Ascending aorta (tissue), 2 donors: ENCODE results near the gene NRXN3. TPM values are rescaled to one million over a fixed set of nuclear protein-coding genes. Genes with fewer than 3 reads are reported as not detected.
"Not testable (repeated sequence)": the region's sequence is repeated elsewhere in the genome, so short reads cannot be mapped to it uniquely, and the experiment has no call there.

Experiments
- DNase-seq, 2 donors: peaks; one replicate each; pipeline ENCODE4 v3.0.0-alpha.2; 2019; ENCODE audit warnings: low spot score in 2 of 2
- H3K27ac ChIP-seq, 2 donors: fragments of 200-600 bp; sonication (generic); one replicate each; pipeline ENCODE4 v1.5.1; 2016 to 2017; ENCODE audit warnings: mild to moderate bottlenecking in 1 of 2
- H3K27me3 ChIP-seq: fragments of 200-600 bp; sonication (generic); one replicate; pipeline ENCODE4 v1.5.1; 2017
- H3K36me3 ChIP-seq, 2 donors: fragments of 200-600 bp; sonication (generic); one replicate each; pipeline ENCODE4 v1.5.1; 2016
- H3K4me1 ChIP-seq, 2 donors: fragments of 200-600 bp; sonication (generic); one replicate each; pipeline ENCODE4 v1.5.1; 2016 to 2017; ENCODE audit warnings: mild to moderate bottlenecking in 1 of 2
- H3K4me3 ChIP-seq, 2 donors: fragments of 200-600 bp; sonication (generic); one replicate each; pipeline ENCODE4 v1.5.1; 2016 to 2017; ENCODE audit warnings: mild to moderate bottlenecking in 1 of 2
- H3K9me3 ChIP-seq, 2 donors: fragments of 200-600 bp; sonication (generic); one replicate each; pipeline ENCODE4 v1.5.1; 2016
- intact Hi-C: fragments of 100-400 bp; cut with DNase I; formaldehyde crosslinking; loops from one replicate; pipeline ENCODE4 v1.15.1; 2023
- total RNA-seq: library from RNA; depleted of rRNA; stranded (reverse); fragments of >200 nt; gene quantifications from one replicate; pipeline ENCODE4 v1.1.0, GENCODE V29; 2016
- TF ChIP-seq, protein P1 (sequence below), 3 experiments: fragments of 200-600 bp in 2 of 3; fragments of 450-650 bp in 1 of 3; sonication (generic) in 2 of 3; IDR thresholded peaks; one replicate each; pipeline ENCODE4 v1.5.1; 2016 to 2019; ENCODE audit warnings: antibody characterized with exemption in 3 of 3, mild to moderate bottlenecking in 1 of 3, moderate library complexity in 1 of 3

The NRXN3 gene
- total RNA-seq, 1 donor from 2014 or later, result 21.0 TPM

DNA sequence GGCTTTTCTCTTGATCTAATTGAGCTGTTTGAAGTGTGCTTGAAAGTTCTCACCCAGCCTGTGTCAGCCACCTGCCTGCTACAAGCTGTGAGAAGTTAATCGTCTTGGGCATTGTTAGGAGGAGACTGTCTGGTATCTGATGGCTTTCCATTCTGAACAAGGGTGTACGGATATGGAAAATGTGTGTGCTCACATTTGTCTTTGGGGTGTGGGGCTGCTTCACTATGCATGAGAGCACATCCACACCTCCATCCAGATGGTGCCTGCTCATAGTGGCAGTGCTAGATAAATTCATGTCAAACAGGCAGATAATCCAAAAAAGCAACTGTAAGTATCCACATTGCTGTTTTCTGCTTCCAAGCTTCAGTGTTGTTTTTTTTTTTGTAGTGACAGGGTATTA is 1578.9 kb downstream of the NRXN3 start:
- H3K36me3 ChIP-seq, result no peaks in the 10 kb centered on the region
- no peaks in the 10 kb centered on the region for H3K27me3 ChIP-seq
- H3K4me1 ChIP-seq, result no peaks in the 10 kb centered on the region
- TF ChIP-seq, protein P1, sequence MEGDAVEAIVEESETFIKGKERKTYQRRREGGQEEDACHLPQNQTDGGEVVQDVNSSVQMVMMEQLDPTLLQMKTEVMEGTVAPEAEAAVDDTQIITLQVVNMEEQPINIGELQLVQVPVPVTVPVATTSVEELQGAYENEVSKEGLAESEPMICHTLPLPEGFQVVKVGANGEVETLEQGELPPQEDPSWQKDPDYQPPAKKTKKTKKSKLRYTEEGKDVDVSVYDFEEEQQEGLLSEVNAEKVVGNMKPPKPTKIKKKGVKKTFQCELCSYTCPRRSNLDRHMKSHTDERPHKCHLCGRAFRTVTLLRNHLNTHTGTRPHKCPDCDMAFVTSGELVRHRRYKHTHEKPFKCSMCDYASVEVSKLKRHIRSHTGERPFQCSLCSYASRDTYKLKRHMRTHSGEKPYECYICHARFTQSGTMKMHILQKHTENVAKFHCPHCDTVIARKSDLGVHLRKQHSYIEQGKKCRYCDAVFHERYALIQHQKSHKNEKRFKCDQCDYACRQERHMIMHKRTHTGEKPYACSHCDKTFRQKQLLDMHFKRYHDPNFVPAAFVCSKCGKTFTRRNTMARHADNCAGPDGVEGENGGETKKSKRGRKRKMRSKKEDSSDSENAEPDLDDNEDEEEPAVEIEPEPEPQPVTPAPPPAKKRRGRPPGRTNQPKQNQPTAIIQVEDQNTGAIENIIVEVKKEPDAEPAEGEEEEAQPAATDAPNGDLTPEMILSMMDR (IDR thresholded peaks at IDR 0.05), result no peak
- intact Hi-C loops, result no loop called here
- no peak overlapping the region for H3K4me3 ChIP-seq
- DNase-seq, result no peak
- H3K9me3 ChIP-seq, result no peaks in the 10 kb centered on the region
- H3K27ac ChIP-seq, result no peak overlapping the region

DNA sequence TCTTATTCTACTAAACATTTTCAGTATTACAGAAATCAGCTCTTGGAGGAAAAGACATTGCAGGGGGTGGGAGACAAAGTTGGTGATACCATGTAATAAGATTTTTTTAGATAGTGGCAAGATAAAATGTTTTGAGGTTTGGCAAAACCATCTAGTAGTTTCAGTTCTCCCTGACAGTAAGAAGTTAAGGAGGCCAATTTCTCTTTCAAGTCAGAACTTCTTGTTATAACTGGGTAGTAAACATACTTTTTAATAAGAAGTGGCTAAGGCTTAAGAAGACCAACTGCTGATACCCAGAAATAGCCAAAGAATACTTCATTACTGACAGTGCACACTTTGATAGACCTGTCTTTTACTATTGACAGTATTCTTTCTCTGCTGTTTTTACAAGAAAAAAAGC is 1588.8 kb downstream of the NRXN3 start:
- H3K27ac ChIP-seq, result no peak overlapping the region
- no peaks in the 10 kb centered on the region for H3K4me1 ChIP-seq
- TF ChIP-seq, protein P1 (IDR thresholded peaks at IDR 0.05), result no peak
- no peaks in the 10 kb centered on the region for H3K27me3 ChIP-seq
- intact Hi-C loops, result no loop called here
- H3K4me3 ChIP-seq, result no peak overlapping the region
- H3K9me3 ChIP-seq, result no peaks in the 10 kb centered on the region
- DNase-seq, result no peak
- H3K36me3 ChIP-seq, result no peaks in the 10 kb centered on the region

DNA sequence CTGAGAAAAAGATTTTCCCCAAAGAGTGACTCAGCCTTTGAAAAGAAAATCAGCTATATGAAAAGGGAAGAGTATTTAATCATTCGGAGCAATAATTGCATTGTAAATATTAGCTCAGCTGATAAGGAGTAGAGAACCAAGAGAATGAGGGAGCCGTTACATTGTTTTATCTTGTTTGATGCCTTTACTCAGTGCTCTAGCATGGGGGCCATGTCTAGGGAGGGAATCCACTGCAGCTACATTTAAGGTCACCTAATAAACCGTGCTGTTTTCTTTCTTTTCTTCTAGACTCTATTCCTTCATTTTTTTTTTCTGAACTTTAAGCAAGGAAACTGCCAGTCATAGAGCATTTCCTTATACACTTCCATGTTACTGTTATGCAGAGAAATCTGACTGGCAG is 1594.2 kb downstream of the NRXN3 start:
- Histone ChIP-seq H3K4me1 (no peaks in the 10 kb centered on the region), H3K27me3 (no peaks in the 10 kb centered on the region), H3K9me3 (no peaks in the 10 kb centered on the region), H3K4me3 (no peak overlapping the region), H3K27ac (no peak overlapping the region), H3K36me3 (no peaks in the 10 kb centered on the region)
- DNase-seq, result no peak
- intact Hi-C loops, result no loop called here
- TF ChIP-seq, protein P1 (IDR thresholded peaks at IDR 0.05), result no peak

DNA sequence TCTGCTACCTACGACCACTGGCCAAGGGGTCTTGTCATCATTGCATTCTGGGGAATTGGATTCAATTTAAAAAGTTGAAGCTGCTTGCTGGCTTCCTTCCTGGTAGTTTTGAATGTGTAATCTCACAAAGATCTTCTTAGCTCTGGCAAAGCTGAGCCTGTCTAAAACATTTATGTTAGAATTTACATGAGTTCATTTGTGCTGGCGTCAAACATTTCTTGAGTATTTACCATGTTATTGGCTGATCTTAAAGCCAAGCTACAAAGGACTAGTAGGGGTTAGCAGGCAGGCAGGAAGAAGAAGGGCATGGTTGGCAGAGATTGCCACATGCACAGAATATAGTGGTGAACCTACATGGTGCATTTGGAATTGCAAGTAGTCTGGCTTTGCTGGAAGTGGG is 1596.3 kb downstream of the NRXN3 start:
- no peak overlapping the region for H3K4me3 ChIP-seq
- no peak overlapping the region for H3K27ac ChIP-seq
- intact Hi-C loops, result no loop called here
- no peaks in the 10 kb centered on the region for H3K9me3 ChIP-seq
- no peaks in the 10 kb centered on the region for H3K27me3 ChIP-seq
- TF ChIP-seq, protein P1 (IDR thresholded peaks at IDR 0.05), result no peak
- H3K36me3 ChIP-seq, result no peaks in the 10 kb centered on the region
- DNase-seq, result no peak
- no peaks in the 10 kb centered on the region for H3K4me1 ChIP-seq

DNA sequence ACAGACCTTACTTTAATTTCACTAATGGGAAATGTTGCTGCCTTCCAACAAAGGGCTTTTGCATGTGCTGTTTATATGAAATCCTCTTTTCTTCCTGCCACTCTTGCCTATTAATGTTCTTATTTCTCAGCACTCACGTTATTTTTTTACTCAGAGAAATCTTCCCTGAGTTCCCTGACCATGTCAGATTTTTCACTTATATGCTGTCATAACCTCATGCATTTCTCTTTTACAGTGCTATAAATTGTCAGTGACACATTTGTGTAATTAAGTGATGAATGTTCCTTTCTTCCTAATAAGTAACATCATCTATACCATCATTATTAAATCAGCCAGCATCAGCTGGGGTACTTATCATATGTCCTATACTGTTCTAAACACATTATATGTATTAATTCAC is 1597.1 kb downstream of the NRXN3 start:
- Histone ChIP-seq H3K27me3 (no peaks in the 10 kb centered on the region), H3K36me3 (no peaks in the 10 kb centered on the region), H3K4me3 (no peak overlapping the region), H3K27ac (no peak overlapping the region), H3K9me3 (no peaks in the 10 kb centered on the region), H3K4me1 (no peaks in the 10 kb centered on the region)
- DNase-seq, result no peak
- intact Hi-C loops, result no loop called here
- TF ChIP-seq, protein P1 (IDR thresholded peaks at IDR 0.05), result no peak

DNA sequence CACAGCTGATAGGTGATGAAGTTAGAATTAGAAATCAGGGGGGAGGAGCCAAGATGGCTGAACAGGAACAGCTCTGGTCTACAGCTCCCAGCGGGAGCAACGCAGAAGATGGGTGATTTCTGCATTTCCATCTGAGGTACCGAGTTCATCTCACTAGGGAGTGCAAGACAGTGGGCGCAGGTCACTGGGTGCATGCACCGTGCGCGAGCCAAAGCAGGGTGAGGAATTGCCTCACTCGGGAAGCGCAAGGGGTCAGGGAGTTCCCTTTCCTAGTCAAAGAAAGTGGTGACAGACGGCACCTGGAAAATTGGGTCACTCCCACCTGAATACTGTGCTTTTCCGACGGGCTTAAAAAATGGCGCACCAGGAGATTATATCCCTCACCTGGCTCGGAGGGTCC is 1597.5 kb downstream of the NRXN3 start:
- H3K9me3 ChIP-seq, H3K27ac ChIP-seq, intact Hi-C loops, H3K4me1 ChIP-seq, H3K4me3 ChIP-seq, H3K36me3 ChIP-seq, H3K27me3 ChIP-seq, DNase-seq: not testable (repeated sequence)
